Loucy (cell line): ENCODE results near the gene TXNL4B.

Experiments
- H2AFZ ChIP-seq: fragments of 200-600 bp; sonication (generic); 2 replicates; pipeline ENCODE4 v1.6.0; 2016; ENCODE audit warnings: antibody characterized with exemption, mild to moderate bottlenecking, low read length, moderate library complexity
- H3F3A ChIP-seq: fragments of 200-600 bp; 2 replicates; pipeline ENCODE4 v1.6.0; 2016; ENCODE audit warnings: antibody characterized with exemption, low read depth, mild to moderate bottlenecking
- H3K27me3 ChIP-seq: fragments of 200-600 bp; sonication (generic); 2 replicates; pipeline ENCODE4 v1.6.1; 2014; ENCODE audit warnings: low read length, mild to moderate bottlenecking; ENCODE audit not compliant: insufficient read depth, poor library complexity, severe bottlenecking
- H3K36me3 ChIP-seq: fragments of 200-600 bp; sonication (generic); 2 replicates; pipeline ENCODE4 v1.6.1; 2016; ENCODE audit warnings: low read length; ENCODE audit not compliant: insufficient read depth
- H3K4me1 ChIP-seq: fragments of 200-600 bp; sonication (generic); 2 replicates; pipeline ENCODE4 v1.5.1; 2014; ENCODE audit warnings: low read length, mild to moderate bottlenecking; ENCODE audit not compliant: insufficient read depth, poor library complexity, severe bottlenecking
- H3K4me2 ChIP-seq: fragments of 200-600 bp; sonication (generic); 2 replicates; pipeline ENCODE4 v1.6.0; 2014; ENCODE audit warnings: antibody characterized with exemption, low read length, low read depth, mild to moderate bottlenecking; ENCODE audit not compliant: poor library complexity, severe bottlenecking
- H3K4me3 ChIP-seq: fragments of 200-600 bp; sonication (generic); 2 replicates; pipeline ENCODE4 v1.5.1; 2014; ENCODE audit warnings: low read length, mild to moderate bottlenecking, mixed read lengths; ENCODE audit not compliant: poor library complexity, severe bottlenecking
- H3K79me2 ChIP-seq: fragments of 200-600 bp; sonication (generic); 2 replicates; pipeline ENCODE4 v1.6.1; 2014; ENCODE audit warnings: low read length; ENCODE audit not compliant: insufficient read depth
- H3K9ac ChIP-seq: fragments of 200-600 bp; sonication (generic); 2 replicates; pipeline ENCODE4 v1.6.0; 2014; ENCODE audit warnings: mild to moderate bottlenecking, low read depth, low read length, moderate library complexity; ENCODE audit not compliant: poor library complexity, severe bottlenecking
- H3K9me2 ChIP-seq: fragments of 200-600 bp; sonication (generic); replicated peaks from 2 replicates; pipeline ENCODE4 v1.6.1; 2016; ENCODE audit warnings: low read depth, low read length, mixed read lengths
- H3K9me3 ChIP-seq: fragments of 200-600 bp; sonication (generic); 2 replicates; pipeline ENCODE4 v1.6.1; 2014; ENCODE audit warnings: mild to moderate bottlenecking, antibody characterized with exemption, low read length, low read depth; ENCODE audit not compliant: insufficient read depth
- H4K20me1 ChIP-seq: fragments of 200-600 bp; sonication (generic); 2 replicates; pipeline ENCODE4 v1.6.0; 2014; ENCODE audit warnings: antibody characterized with exemption, low read length, mild to moderate bottlenecking; ENCODE audit not compliant: insufficient read depth, poor library complexity, severe bottlenecking
- EZH2phosphoT487 ChIP-seq: fragments of 200-600 bp; IDR thresholded peaks from 2 replicates; pipeline ENCODE4 v1.6.1; 2018; ENCODE audit warnings: antibody characterized with exemption, mild to moderate bottlenecking, moderate library complexity, borderline replicate concordance
- TF ChIP-seq, protein P1 (sequence below): fragments of 200-600 bp; sonication (generic); conservative IDR thresholded peaks from 2 replicates; pipeline ENCODE4 v1.5.1; 2014; ENCODE audit warnings: mild to moderate bottlenecking, antibody characterized with exemption, low read length

Gene TXNL4B

DNA sequence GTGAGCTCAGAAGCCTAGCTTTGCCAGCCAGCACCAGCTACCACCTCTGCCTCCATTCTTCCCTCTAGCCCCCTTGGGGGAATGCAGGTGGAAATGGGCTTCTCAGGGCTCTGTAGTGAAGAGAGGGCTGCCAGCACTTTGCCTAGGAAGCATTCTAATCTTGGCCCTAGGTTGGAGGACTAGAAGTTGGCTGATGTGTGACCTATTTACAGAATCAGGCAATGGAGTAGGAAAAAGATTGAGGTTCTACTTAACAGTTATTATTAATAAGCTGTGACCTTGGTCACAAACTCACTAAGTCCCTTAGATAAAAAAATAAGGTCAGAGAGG lies 20.2 kb upstream of the TXNL4B start:
- Histone ChIP-seq H2AFZ (no peak overlapping the region), H3K27me3 (no peaks in the 10 kb centered on the region), H4K20me1 (no peaks in the 10 kb centered on the region), H3K36me3 (peaks cover 44% of the 10 kb centered on the region), H3F3A (no peaks in the 10 kb centered on the region), H3K4me1 (no peaks in the 10 kb centered on the region), H3K4me3 (no peak overlapping the region), H3K79me2 (no peaks in the 10 kb centered on the region), H3K4me2 (no peak overlapping the region), H3K9me2 (no peaks in the 10 kb centered on the region), H3K9ac (no peak overlapping the region), H3K9me3 (no peaks in the 10 kb centered on the region)
- TF ChIP-seq EZH2phosphoT487, result no peak
- TF ChIP-seq, protein P1, sequence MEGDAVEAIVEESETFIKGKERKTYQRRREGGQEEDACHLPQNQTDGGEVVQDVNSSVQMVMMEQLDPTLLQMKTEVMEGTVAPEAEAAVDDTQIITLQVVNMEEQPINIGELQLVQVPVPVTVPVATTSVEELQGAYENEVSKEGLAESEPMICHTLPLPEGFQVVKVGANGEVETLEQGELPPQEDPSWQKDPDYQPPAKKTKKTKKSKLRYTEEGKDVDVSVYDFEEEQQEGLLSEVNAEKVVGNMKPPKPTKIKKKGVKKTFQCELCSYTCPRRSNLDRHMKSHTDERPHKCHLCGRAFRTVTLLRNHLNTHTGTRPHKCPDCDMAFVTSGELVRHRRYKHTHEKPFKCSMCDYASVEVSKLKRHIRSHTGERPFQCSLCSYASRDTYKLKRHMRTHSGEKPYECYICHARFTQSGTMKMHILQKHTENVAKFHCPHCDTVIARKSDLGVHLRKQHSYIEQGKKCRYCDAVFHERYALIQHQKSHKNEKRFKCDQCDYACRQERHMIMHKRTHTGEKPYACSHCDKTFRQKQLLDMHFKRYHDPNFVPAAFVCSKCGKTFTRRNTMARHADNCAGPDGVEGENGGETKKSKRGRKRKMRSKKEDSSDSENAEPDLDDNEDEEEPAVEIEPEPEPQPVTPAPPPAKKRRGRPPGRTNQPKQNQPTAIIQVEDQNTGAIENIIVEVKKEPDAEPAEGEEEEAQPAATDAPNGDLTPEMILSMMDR, result no peak

DNA sequence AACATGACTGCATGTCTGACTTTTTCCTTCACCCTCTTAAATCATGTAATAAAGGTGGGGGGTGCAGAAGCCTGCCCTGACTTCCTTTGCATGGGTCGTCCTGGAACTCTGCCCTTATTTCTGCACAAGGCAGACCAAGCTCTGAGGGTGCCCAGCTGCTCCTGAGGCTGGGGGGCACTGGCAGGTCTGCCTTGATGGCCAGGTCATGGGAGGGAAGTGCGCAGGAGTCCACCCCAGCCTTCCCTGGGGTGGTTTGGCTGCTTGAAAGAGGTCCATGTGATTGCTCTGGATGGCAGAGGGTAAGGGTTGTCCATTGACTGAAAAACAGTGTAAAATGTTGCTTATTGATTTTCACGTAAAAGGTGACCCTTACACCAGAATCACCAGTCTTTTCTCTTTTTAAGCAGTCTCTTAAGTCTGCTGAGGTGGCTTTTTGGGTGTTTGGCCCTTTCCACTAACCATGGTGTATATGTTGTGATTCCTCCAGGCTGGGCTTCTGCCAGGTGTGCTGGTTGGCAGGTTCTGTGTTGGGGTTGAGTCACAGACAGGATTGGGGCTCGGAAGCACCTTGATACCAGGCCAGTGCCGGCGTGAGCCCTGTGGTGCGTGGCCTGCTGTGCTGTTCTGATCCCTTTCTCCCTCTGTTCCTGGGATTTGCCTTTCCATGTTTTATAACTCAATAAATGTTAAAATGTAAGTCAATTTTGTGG lies 19.6 kb upstream of the TXNL4B start:
- Histone ChIP-seq H3K4me2 (no peak overlapping the region), H3K9me3 (no peaks in the 10 kb centered on the region), H3K9ac (no peak overlapping the region), H3K4me1 (no peaks in the 10 kb centered on the region), H3K79me2 (no peaks in the 10 kb centered on the region), H3F3A (no peaks in the 10 kb centered on the region), H3K27me3 (no peaks in the 10 kb centered on the region), H3K4me3 (no peak overlapping the region), H2AFZ (no peak overlapping the region), H3K9me2 (no peaks in the 10 kb centered on the region), H4K20me1 (no peaks in the 10 kb centered on the region), H3K36me3 (peaks cover 49% of the 10 kb centered on the region)
- TF ChIP-seq EZH2phosphoT487, result no peak
- TF ChIP-seq, protein P1, result no peak

DNA sequence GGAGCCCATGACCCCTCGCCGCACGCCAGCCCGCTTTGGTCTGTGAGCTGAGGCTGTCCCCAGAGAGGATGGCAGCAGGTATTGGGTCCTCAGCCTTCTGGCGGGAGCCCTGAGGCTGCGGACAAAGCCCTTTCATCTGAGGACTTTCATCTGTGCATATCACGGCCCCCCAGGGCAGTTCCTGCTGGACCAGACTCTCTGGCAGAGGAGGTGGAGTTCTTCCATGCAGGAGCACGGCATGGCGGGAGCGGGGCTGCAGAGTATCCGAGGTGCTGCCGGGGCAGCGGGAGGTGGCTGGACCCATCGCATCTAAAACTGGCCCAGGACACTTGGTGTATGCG lies 19.0 kb upstream of the TXNL4B start:
- Histone ChIP-seq H4K20me1 (no peaks in the 10 kb centered on the region), H2AFZ (no peak overlapping the region), H3K27me3 (no peaks in the 10 kb centered on the region), H3K4me1 (no peaks in the 10 kb centered on the region), H3K9ac (no peak overlapping the region), H3K4me3 (no peak overlapping the region), H3K9me3 (no peaks in the 10 kb centered on the region), H3K9me2 (no peaks in the 10 kb centered on the region), H3K36me3 (peaks cover 56% of the 10 kb centered on the region), H3F3A (no peaks in the 10 kb centered on the region), H3K4me2 (no peak overlapping the region), H3K79me2 (no peaks in the 10 kb centered on the region)
- TF ChIP-seq EZH2phosphoT487, result no peak
- TF ChIP-seq, protein P1, result no peak
